ENCODE data around the gene FBXL20.
"Not testable (repeated sequence)": the region's sequence is repeated elsewhere in the genome, so short reads cannot be mapped to it uniquely, and the experiment has no call there.

Gene FBXL20

GRCh38 chr17:39401412-39402243 is at the start of gene FBXL20:
Gene FBXL20, minus strand, starts transcription at chr17:39401626. Its CDS starts 224 bp downstream, at chr17:39401402.
- peak; percentile 95 for DNase-seq

- DNase-seq, result peak; percentile 97
Measured at GRCh38 chr17:39450847-39451581, 49.6 kb upstream of the FBXL20 start, which contains the start of gene MED1. Gene MED1, minus strand, starts transcription at chr17:39451263. Its CDS starts 201 bp downstream, at chr17:39451062.

- no peak for DNase-seq
Measured at GRCh38 chr17:39450051-39450450, 48.6 kb upstream of the FBXL20 start.

- no peak for DNase-seq
Measured at GRCh38 chr17:39447561-39447960, 46.1 kb upstream of the FBXL20 start.

- no peak for DNase-seq
Measured at GRCh38 chr17:39443326-39443725, 41.9 kb upstream of the FBXL20 start.

- not testable (repeated sequence) for DNase-seq
Measured at GRCh38 chr17:39439868-39440267, 38.4 kb upstream of the FBXL20 start.

GRCh38 chr17:39429600-39429999 is 28.2 kb upstream of the FBXL20 start:
- DNase-seq, result no peak

- DNase-seq, result no peak
Measured at GRCh38 chr17:39416141-39416540, 14.7 kb upstream of the FBXL20 start.

- no peak for DNase-seq
Measured at GRCh38 chr17:39410279-39410678, 8.9 kb upstream of the FBXL20 start.

- DNase-seq, result no peak
Measured at GRCh38 chr17:39408360-39408759, 6.9 kb upstream of the FBXL20 start.

- DNase-seq, result no peak
Measured at GRCh38 chr17:39406951-39407350, 5.5 kb upstream of the FBXL20 start.

GRCh38 chr17:39405436-39405835 is 4.0 kb upstream of the FBXL20 start:
- no peak for DNase-seq

GRCh38 chr17:39404542-39405378 is 3.3 kb upstream of the FBXL20 start:
- no peak for DNase-seq

- DNase-seq, result no peak
Measured at GRCh38 chr17:39402890-39403605, 1.6 kb upstream of the FBXL20 start.

GRCh38 chr17:39402244-39402889 is 941 bp upstream of the FBXL20 start:
- peak; percentile 89 for DNase-seq

- DNase-seq, result peak; percentile 2
Measured at GRCh38 chr17:39400547-39401411, 647 bp downstream of the FBXL20 start.

GRCh38 chr17:39399791-39400190 is 1.6 kb downstream of the FBXL20 start:
- DNase-seq, result no peak

GRCh38 chr17:39393736-39394135 is 7.7 kb downstream of the FBXL20 start:
- DNase-seq, result no peak

- no peak for DNase-seq
Measured at GRCh38 chr17:39391448-39391847, 10.0 kb downstream of the FBXL20 start.

GRCh38 chr17:39385040-39385439 is 16.4 kb downstream of the FBXL20 start:
- no peak for DNase-seq

- no peak for DNase-seq
Measured at GRCh38 chr17:39380144-39380543, 21.3 kb downstream of the FBXL20 start.

Measured in CD4-positive, alpha-beta T cell treated with Interleukin-10 for 1 hour (primary cell).